Spleen (tissue), 11 donors: ENCODE measurements around the gene KCNE4. TPM values are rescaled to one million over a fixed set of nuclear protein-coding genes. Genes with fewer than 3 reads are reported as not detected.

Experiments used
- DNase-seq: peaks from one replicate; pipeline ENCODE4 v3.0.0-alpha.2; 2020
- H3K27ac ChIP-seq, 8 donors: fragments of 200-600 bp; sonication (generic) in 7 of 8; 1 replicate in 4 of 8; 2 replicates in 4 of 8; pipeline versions ENCODE4 v1.5.0 to v1.8.0; 2016 to 2021; ENCODE audit warnings: inconsistent platforms in 4 of 8, mild to moderate bottlenecking in 4 of 8, moderate library complexity in 1 of 8
- H3K27me3 ChIP-seq, 7 donors: fragments of 200-600 bp; sonication (generic) in 6 of 7; replicated peaks in 1 of 7; 1 replicate in 4 of 7; 2 replicates in 3 of 7; pipeline versions ENCODE4 v1.5.0 to v1.8.0; 2016 to 2021; ENCODE audit warnings: inconsistent platforms in 3 of 7, mild to moderate bottlenecking in 1 of 7
- H3K36me3 ChIP-seq, 6 donors: fragments of 200-600 bp; sonication (generic) in 5 of 6; 1 replicate in 4 of 6; 2 replicates in 2 of 6; pipeline versions ENCODE4 v1.5.0 to v1.8.0; 2016 to 2021; ENCODE audit warnings: inconsistent platforms in 2 of 6
- H3K4me1 ChIP-seq, 6 donors: fragments of 200-600 bp; sonication (generic) in 5 of 6; 1 replicate in 3 of 6; 2 replicates in 3 of 6; pipeline versions ENCODE4 v1.5.0 to v1.8.0; 2016 to 2021; ENCODE audit warnings: inconsistent platforms in 3 of 6
- H3K4me3 ChIP-seq, 8 donors: fragments of 200-600 bp; sonication (generic) in 7 of 8; 1 replicate in 4 of 8; 2 replicates in 4 of 8; pipeline versions ENCODE4 v1.5.0 to v1.8.0; 2016 to 2021; ENCODE audit warnings: inconsistent platforms in 4 of 8, mild to moderate bottlenecking in 4 of 8, moderate library complexity in 2 of 8
- H3K9me3 ChIP-seq, 8 donors: fragments of 200-600 bp; sonication (generic) in 7 of 8; 1 replicate in 4 of 8; 2 replicates in 4 of 8; pipeline versions ENCODE4 v1.5.0 to v1.8.0; 2016 to 2021; ENCODE audit warnings: inconsistent platforms in 4 of 8
- CTCF ChIP-seq, 11 experiments: fragments of 200-600 bp in 7 of 11; fragments of 450-650 bp in 4 of 11; sonication (generic) in 4 of 11; IDR thresholded peaks in 8 of 11; conservative IDR thresholded peaks in 3 of 11; 1 replicate in 7 of 11; 2 replicates in 4 of 11; pipeline versions ENCODE4 v1.4.0 to v1.8.0; 2016 to 2021; ENCODE audit warnings: antibody characterized with exemption in 11 of 11, inconsistent platforms in 4 of 11, mild to moderate bottlenecking in 1 of 11
- POLR2A ChIP-seq, 3 donors: fragments of 450-650 bp; IDR thresholded peaks; one replicate each; pipeline ENCODE4 v1.5.1; 2017; ENCODE audit warnings: antibody characterized with exemption in 3 of 3, mild to moderate bottlenecking in 1 of 3
- POLR2AphosphoS5 ChIP-seq, 3 donors: sonication (generic); formaldehyde crosslinking; IDR thresholded peaks; one replicate each; pipeline ENCODE4 v1.5.1; 2017; ENCODE audit warnings: antibody characterized with exemption in 3 of 3
- WGBS, 5 donors: extraction: QIAGEN DNeasy Blood & Tissue Kit in 3 of 5; methylation state at CpG; one replicate each; pipeline versions ENCODE4 v1.1.5 to v1.1.7; 2013 to 2018; 5-methylcytosine and 5-hydroxymethylcytosine counted together
- intact Hi-C: fragments of 100-400 bp; cut with DNase I; formaldehyde crosslinking; loops from one replicate; pipeline ENCODE4 v1.15.0; 2023; ENCODE audit warnings: low total_unique reads
- polyA plus RNA-seq, 3 donors: library from polyadenylated mRNA; stranded (reverse); fragments of 200-250 nt; gene quantifications; one replicate each; pipeline ENCODE4 v1.2.1, GENCODE V29; 2013
- total RNA-seq, 7 donors: library from RNA; depleted of rRNA in 3 of 7; stranded (reverse); fragments of >200 nt in 3 of 7; fragmentation: NEBNext Ultra II Directional in 4 of 7; extraction: Animal tissue kit (Norgen Biotek cat#: 25700) in 4 of 7; gene quantifications; one replicate each; pipeline versions ENCODE4 v1.1.0 to v1.2.1, GENCODE V29; 2016 to 2021
- donor health status: healthy with polysubstance abuse.
- donor health status: DM: no; HTN: no; CAD: no; lungs with moderate emphysema.
- donor health status: DM: no; HTN: no; CAD: no.
- donor health status: Bipolar disorder and iron deficiency.
- donor health status: healthy.
- donor health status: DM: no; HTN: no; CAD: no.
- donor health status: DM: yes; HTN: yes; CAD: no.

Gene KCNE4
- total and polyA plus RNA-seq, 10 donors: 1.0 to 25.0 (median 4.3) TPM

GRCh38 chr2:223102040-223102400 is 50.0 kb downstream of the KCNE4 start:
- Histone ChIP-seq H3K27ac (no peak overlapping the region), H3K27me3 (no peaks in the 10 kb centered on the region), H3K36me3 (no peaks in the 10 kb centered on the region), H3K4me3 (no peak overlapping the region), H3K9me3 (no peaks in the 10 kb centered on the region), H3K4me1 (no peaks in the 10 kb centered on the region)
- 79 to 91% (median 81%) methylated on average over 3 of the region's 3 CpGs for WGBS, 5 donors
- TF ChIP-seq POLR2A (IDR thresholded peaks at IDR 0.05) (no peak), POLR2AphosphoS5 (IDR thresholded peaks at IDR 0.05) (no peak), CTCF (IDR thresholded peaks at IDR 0.05 in 8 of 11, conservative IDR thresholded peaks at IDR 0.05 in 3 of 11) (no peak)
- DNase-seq: no peak
- intact Hi-C loops: no loop called here

GRCh38 chr2:223102450-223102849 is 50.5 kb downstream of the KCNE4 start:
- Histone ChIP-seq H3K9me3 (no peaks in the 10 kb centered on the region), H3K27ac (no peak overlapping the region), H3K4me3 (no peak overlapping the region), H3K36me3 (no peaks in the 10 kb centered on the region), H3K27me3 (no peaks in the 10 kb centered on the region), H3K4me1 (no peaks in the 10 kb centered on the region)
- intact Hi-C loops: no loop called here
- TF ChIP-seq CTCF (IDR thresholded peaks at IDR 0.05 in 8 of 11, conservative IDR thresholded peaks at IDR 0.05 in 3 of 11): no peak
- TF ChIP-seq POLR2A (IDR thresholded peaks at IDR 0.05): no peak
- no peak for TF ChIP-seq POLR2AphosphoS5 (IDR thresholded peaks at IDR 0.05)
- DNase-seq: no peak
- 74 to 87% (median 80%) methylated on average over 3 of the region's 3 CpGs for WGBS, 5 donors

GRCh38 chr2:223104336-223105132 is 52.5 kb downstream of the KCNE4 start:
- Histone ChIP-seq H3K4me1 (no peaks in the 10 kb centered on the region), H3K27me3 (no peaks in the 10 kb centered on the region), H3K27ac (no peak overlapping the region), H3K4me3 (no peak overlapping the region), H3K36me3 (no peaks in the 10 kb centered on the region), H3K9me3 (no peaks in the 10 kb centered on the region)
- intact Hi-C loops: no loop called here
- TF ChIP-seq CTCF (IDR thresholded peaks at IDR 0.05 in 8 of 11, conservative IDR thresholded peaks at IDR 0.05 in 3 of 11) (no peak), POLR2A (IDR thresholded peaks at IDR 0.05) (no peak), POLR2AphosphoS5 (IDR thresholded peaks at IDR 0.05) (no peak)
- no peak for DNase-seq
- WGBS, 5 donors: 86 to 95% (median 88%) methylated on average over 8 of the region's 8 CpGs

Other genes starting within 250 kb of the KCNE4 start
- 10 to 100 TPM; 34.5 to 50.2 (median 45.3) TPM for gene ACSL3, start 191.2 kb upstream of the KCNE4 start, total RNA-seq
- gene ACSL3, start 191.2 kb upstream of the KCNE4 start, polyA plus RNA-seq: 1 to 10 TPM; 7.5 to 9.8 (median 9.7) TPM